HFF-Myc (cell line): ENCODE results near the gene SLC6A1.
"Not testable (repeated sequence)": the region's sequence is repeated elsewhere in the genome, so short reads cannot be mapped to it uniquely, and the experiment has no call there.

ENCODE experiments used
- DNase-seq: peaks from one replicate; pipeline ENCODE4 v3.0.0-alpha.2; 2011; ENCODE audit warnings: low read depth; ENCODE audit errors: extremely low read depth
- H3K4me3 ChIP-seq: replicated peaks from 2 replicates; pipeline ENCODE4 v1.5.1; 2011; ENCODE audit warnings: low read depth, mild to moderate bottlenecking, control low read depth, low read length
- CTCF ChIP-seq: IDR thresholded peaks from 2 replicates; pipeline ENCODE4 v1.5.1; 2012; ENCODE audit warnings: mild to moderate bottlenecking, low read depth, low read length, control low read depth; ENCODE audit errors: missing control alignments

The SLC6A1 gene

GRCh38 chr3:11071096-11071755, 78.7 kb downstream of the SLC6A1 start:
- no peak overlapping the region for H3K4me3 ChIP-seq
- no peak for TF ChIP-seq CTCF
- no peak for DNase-seq

- H3K4me3 ChIP-seq = no peak overlapping the region
- DNase-seq = no peak
- no peak for TF ChIP-seq CTCF
Observed at GRCh38 chr3:11072631-11073030, 80.1 kb downstream of the SLC6A1 start.

- no peak for TF ChIP-seq CTCF
- no peak for DNase-seq
- H3K4me3 ChIP-seq = no peak overlapping the region
Observed at GRCh38 chr3:11074011-11074410, 81.5 kb downstream of the SLC6A1 start.

- DNase-seq = no peak
- no peak overlapping the region for H3K4me3 ChIP-seq
- TF ChIP-seq CTCF = no peak
Observed at GRCh38 chr3:11074451-11074850, 81.9 kb downstream of the SLC6A1 start.

GRCh38 chr3:11075122-11075521, 82.6 kb downstream of the SLC6A1 start:
- H3K4me3 ChIP-seq, DNase-seq: not testable (repeated sequence)

GRCh38 chr3:11076711-11077110, 84.2 kb downstream of the SLC6A1 start:
- TF ChIP-seq CTCF = no peak
- DNase-seq = no peak
- no peak overlapping the region for H3K4me3 ChIP-seq

- DNase-seq = no peak
- H3K4me3 ChIP-seq = no peak overlapping the region
- no peak for TF ChIP-seq CTCF
Observed at GRCh38 chr3:11077466-11077865, 84.9 kb downstream of the SLC6A1 start.
